ENCODE data around the gene ESYT2. TPM values are rescaled to one million over a fixed set of nuclear protein-coding genes. Genes with fewer than 3 reads are reported as not detected.

The ESYT2 gene
- total RNA-seq, 1 experiment from 2014 or later, result 39.0 TPM

DNA sequence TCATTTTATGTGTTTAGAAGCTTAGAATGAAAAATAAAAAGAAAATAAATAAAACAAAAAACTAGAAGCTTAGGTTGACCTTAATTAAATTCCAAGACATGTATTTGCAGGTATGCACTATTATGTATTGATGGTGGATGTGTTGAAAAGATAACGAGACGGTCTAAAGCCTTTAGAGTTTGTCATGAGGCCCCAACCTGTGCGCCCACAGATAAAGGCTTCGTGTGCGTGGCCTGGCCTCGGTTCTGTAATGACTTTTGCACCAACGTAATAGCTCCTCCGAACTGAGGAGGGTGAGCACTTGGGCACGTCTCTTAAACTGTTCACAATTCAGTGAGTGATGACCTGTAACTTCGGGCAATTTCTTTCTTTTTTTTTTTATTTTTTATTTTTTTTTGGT lies 81.0 kb downstream of the ESYT2 start:
- no peak overlapping the region for H3K4me2 ChIP-seq (ENCODE audit: insufficient read depth, insufficient read length, low read length)
- Mint-ChIP-seq H3K4me1 (no peaks in the 10 kb centered on the region), H3K9me3 (no peaks in the 10 kb centered on the region), H3K27ac (no peak overlapping the region; a peak in 1 of 7 replicates), H3K27me3 (ENCODE audit: low read depth) (no peaks in the 10 kb centered on the region), H3K36me3 (ENCODE audit: insufficient read depth in 1 of 3, low read depth in 3 of 3) (peaks cover 4 to 44% (median 34%) of the 10 kb centered on the region in 3 experiments; a peak in 6 of 7 replicates), H3K4me3 (no peak overlapping the region)
- no peak overlapping the region for H3K14ac ChIP-seq (ENCODE audit: insufficient read depth, low read length)
- no CpG with 5 or more reads among the region's 10 CpGs for WGBS (ENCODE audit: extremely low coverage, insufficient read length, low lambda C conversion rate)
- no peak overlapping the region for H3K27ac ChIP-seq (ENCODE audit: insufficient read length, low read depth, low read length)
- no peak overlapping the region for H3K9ac ChIP-seq (ENCODE audit: extremely low read depth, insufficient read length, low read length)
- DNase-seq, result no peak
- no peak overlapping the region for H2BK120ac ChIP-seq (ENCODE audit: low read depth, low read length, poor library complexity, severe bottlenecking)
- no peak for TF ChIP-seq CTCF (conservative IDR thresholded peaks at IDR 0.05)
- no peak overlapping the region for H2BK12ac ChIP-seq (ENCODE audit: insufficient read length, low read depth, low read length)
- H4K8ac ChIP-seq (replicated peaks; ENCODE audit: insufficient read length, low read depth, low read length), result no peak overlapping the region
- H2AFZ ChIP-seq (ENCODE audit: low read length), result no peak overlapping the region
- no peak overlapping the region for H4K5ac ChIP-seq (ENCODE audit: insufficient read length, low read depth, low read length)
- H3K56ac ChIP-seq (ENCODE audit: insufficient read length, low read depth, low read length), result no peak overlapping the region
- no peaks in the 10 kb centered on the region for H3K4me1 ChIP-seq (ENCODE audit: insufficient read depth, low read length)
- H3K9me3 ChIP-seq (ENCODE audit: control insufficient read depth, low read depth, low read length), result no peaks in the 10 kb centered on the region
- H2BK5ac ChIP-seq (ENCODE audit: insufficient read length, low read length), result no peak overlapping the region
- no peak overlapping the region for H4K91ac ChIP-seq (ENCODE audit: insufficient read length, low read depth, low read length)
- H2BK20ac ChIP-seq (ENCODE audit: low read depth, low read length, poor library complexity, severe bottlenecking), result no peak overlapping the region
- H2AK5ac ChIP-seq (ENCODE audit: insufficient read length, low read length), result no peak overlapping the region
- no peaks in the 10 kb centered on the region for H3K23me2 ChIP-seq (ENCODE audit: insufficient read length, low read depth, low read length, poor library complexity, severe bottlenecking)
- H3K23ac ChIP-seq (ENCODE audit: insufficient read length, low read depth, low read length), result no peak overlapping the region
- H2BK15ac ChIP-seq (ENCODE audit: low read depth, low read length), result no peak overlapping the region
- no peak overlapping the region for H3K18ac ChIP-seq (ENCODE audit: insufficient read length, low read depth, low read length)
- no peak overlapping the region for H3T11ph ChIP-seq (ENCODE audit: low read length)
- H4K20me1 ChIP-seq (ENCODE audit: control insufficient read depth, insufficient read depth, insufficient read length), result no peaks in the 10 kb centered on the region
- H3K79me2 ChIP-seq (ENCODE audit: insufficient read depth, low read length), result no peaks in the 10 kb centered on the region
- H3K27me3 ChIP-seq (ENCODE audit: insufficient read depth, low read length), result no peaks in the 10 kb centered on the region
- no peaks in the 10 kb centered on the region for H3K79me1 ChIP-seq (ENCODE audit: insufficient read depth, low read depth, low read length, poor library complexity, severe bottlenecking)
- H3K4ac ChIP-seq (ENCODE audit: low read depth, low read length), result no peak overlapping the region
